Activated CD4-positive, alpha-beta T cell treated with anti-CD3 and anti-CD28 coated beads, Interleukin-2, amount 50 U/mL, for 1 hour (primary cell): ENCODE results near the gene DELE1.

Source experiments
- DNase-seq: peaks from one replicate; pipeline ENCODE4 v3.0.0-alpha.2; 2020

DELE1 gene

GRCh38 chr5:141928051-141928450 lies 4.4 kb downstream of the DELE1 start:
- DNase-seq = no peak

GRCh38 chr5:141929398-141930058 lies 5.9 kb downstream of the DELE1 start:
- DNase-seq = no peak

GRCh38 chr5:141931694-141932093 lies 8.0 kb downstream of the DELE1 start:
- DNase-seq = no peak

DNA sequence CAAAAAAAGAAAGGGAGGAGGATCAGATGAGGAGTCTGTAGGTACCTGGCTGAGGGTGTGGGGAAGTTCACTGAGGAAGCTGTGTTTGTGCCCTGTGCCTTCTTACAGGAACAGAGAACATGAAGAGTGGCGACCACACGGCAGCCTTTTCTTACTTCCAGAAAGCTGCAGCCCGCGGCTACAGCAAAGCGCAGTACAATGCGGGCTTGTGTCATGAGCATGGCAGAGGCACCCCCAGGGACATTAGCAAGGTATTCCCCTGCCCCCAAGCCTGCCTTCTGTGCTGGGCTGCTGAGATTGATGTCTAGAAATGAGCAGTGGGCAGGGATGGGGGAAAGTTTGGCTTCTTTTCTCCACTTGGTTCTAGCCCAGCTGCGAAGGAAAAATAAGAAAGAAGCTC lies 9.5 kb downstream of the DELE1 start:
- DNase-seq = no peak

DNA sequence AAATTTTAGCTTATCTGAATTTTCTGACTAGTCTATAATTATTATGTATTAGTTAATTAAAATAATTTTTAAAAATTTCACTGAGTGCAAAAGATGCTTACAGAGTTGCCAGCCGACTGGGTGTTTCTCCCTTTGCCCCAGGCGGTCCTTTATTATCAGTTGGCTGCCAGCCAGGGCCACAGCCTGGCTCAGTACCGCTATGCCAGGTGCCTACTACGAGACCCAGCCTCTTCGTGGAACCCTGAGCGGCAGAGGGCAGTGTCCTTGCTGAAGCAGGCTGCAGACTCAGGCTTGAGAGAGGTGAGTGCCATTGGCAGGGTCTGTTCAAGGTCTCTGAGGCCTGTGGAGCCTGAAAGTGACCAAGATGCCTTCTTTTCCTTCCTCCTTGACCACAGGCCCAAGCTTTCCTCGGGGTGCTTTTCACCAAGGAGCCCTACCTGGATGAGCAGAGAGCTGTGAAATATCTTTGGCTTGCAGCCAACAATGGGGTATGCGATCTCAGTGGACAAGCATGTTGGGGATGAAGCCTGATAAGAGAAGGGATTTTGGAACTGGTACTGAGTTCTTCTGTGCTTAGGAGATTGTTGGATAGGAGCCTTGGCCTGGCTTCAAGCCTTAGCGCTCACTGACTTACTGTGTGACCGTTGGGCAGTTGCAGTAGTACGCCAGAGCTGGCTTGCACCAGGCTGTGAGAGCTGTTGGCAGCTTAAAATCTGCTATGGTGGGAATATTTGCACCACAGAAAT lies 10.6 kb downstream of the DELE1 start:
- DNase-seq = no peak

DNA sequence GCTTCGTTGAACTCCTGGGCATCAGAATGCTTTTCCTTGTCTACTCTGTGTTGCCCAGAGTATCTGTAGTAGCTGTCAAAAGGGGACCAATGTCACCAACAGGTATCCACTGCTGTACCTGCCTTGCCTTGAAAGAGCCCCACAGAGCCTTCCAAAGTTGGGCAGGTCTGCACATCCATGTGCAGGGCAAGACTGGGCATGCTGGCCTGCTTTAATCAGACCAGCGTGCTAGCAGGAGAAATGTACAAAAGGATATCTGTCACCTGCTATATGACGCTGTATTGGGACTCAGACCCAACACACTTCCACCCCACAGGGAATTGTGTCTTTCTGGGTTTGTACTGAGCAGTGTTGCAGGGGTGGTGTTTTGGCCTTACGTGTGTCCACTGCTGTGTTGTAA lies 11.9 kb downstream of the DELE1 start:
- no peak for DNase-seq

DNA sequence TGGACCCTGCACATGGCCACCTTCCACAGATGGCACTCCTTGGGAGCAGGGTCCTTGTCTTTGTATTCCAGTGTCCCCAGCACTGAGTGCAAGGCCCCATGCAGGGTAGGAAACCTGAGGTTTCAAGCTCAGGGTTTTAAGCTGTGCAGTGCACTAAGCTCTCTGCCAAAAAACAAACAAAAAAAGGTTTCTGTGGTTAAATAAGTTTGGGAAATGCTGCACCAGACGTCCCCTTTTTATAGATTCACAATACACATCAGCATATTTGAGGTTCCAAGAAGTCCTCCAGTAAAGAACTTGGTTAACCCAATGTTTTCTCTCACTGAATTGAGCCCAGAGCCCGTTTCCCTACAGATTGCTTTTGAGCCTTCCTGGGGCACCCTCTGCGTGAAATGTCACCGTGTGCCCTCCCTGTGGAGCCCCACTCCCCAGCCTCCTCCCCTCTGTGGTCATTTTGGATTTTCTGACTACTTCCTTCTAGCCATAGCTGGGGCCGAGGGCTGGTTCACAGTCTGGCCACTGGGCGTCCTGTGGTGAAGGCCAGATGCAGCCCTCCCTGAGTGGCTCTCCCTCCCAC lies 17.1 kb downstream of the DELE1 start:
- no peak for DNase-seq

DNA sequence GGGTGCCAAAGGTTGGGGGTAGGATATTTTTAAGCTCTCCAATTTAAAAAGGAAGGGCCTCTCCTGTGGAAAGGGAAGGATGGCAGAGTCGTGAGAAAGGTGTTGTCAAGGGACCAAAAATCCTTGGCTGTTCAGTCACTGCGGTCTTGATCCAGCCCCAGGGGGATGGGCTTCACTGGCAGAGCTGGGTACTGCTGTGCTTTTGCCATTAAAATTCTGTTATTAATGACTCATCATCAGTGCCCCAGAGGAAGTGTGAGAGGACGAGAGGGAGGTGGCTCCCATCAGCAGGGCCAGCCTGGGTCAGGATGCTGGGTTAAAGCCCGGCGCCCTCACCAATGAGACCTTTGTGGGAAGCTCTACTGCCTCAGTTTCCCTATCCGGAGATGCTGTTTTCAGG lies 17.6 kb downstream of the DELE1 start:
- no peak for DNase-seq

- DNase-seq = no peak
These were observed 18.1 kb downstream of the DELE1 start for GRCh38 chr5:141941779-141942178.

GRCh38 chr5:141942185-141942857 lies 18.6 kb downstream of the DELE1 start:
- DNase-seq = no peak

GRCh38 chr5:141944076-141944475 lies 20.4 kb downstream of the DELE1 start:
- DNase-seq = no peak

GRCh38 chr5:141945511-141946051 lies 21.9 kb downstream of the DELE1 start:
- no peak for DNase-seq

- DNase-seq = no peak
These were observed 23.6 kb downstream of the DELE1 start for GRCh38 chr5:141947316-141947715.

DNA sequence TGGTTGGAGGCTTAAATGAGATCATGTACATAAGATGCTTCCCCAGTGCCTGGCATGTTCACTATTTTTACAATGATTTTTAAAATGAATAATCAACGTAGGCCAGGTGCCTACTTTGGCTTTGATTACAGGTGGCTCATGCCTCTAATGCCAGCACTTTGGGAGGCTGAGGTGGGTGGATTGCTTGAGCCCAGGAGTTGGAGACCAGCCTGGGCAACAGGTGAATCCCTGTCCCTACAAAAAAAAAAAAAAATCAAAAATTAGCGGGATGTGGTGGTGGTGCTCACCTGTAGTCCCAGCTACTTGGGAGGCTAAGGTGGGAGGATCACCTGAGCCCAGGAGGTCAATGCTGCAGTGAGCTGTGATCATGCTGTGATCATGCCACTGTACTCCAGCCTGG lies 25.1 kb downstream of the DELE1 start:
- no peak for DNase-seq

GRCh38 chr5:141949511-141949910 lies 25.8 kb downstream of the DELE1 start:
- no peak for DNase-seq

GRCh38 chr5:141950207-141951005 lies 26.7 kb downstream of the DELE1 start:
- no peak for DNase-seq

GRCh38 chr5:141951332-141951781 lies 27.7 kb downstream of the DELE1 start:
- peak; percentile 23 for DNase-seq

DNA sequence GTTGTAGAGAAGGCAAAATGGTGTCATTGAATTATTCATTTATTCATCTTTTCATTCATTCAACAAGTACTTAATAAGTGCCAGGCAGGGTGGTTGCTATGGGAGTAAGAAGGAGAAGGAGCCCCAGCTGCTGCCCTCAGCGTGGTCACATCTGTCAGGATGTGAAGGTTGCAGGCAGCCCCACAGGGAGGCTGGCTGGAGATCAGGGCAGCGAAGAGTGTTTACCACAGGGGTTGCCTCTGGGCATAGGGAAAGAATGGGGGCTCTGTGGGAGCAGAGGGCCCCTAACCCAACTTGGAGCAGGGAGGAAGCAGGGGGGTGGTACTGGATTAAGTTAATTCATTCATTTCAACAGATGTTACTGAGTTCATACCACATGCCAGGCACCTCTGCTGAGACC lies 28.3 kb downstream of the DELE1 start:
- DNase-seq = no peak

DNA sequence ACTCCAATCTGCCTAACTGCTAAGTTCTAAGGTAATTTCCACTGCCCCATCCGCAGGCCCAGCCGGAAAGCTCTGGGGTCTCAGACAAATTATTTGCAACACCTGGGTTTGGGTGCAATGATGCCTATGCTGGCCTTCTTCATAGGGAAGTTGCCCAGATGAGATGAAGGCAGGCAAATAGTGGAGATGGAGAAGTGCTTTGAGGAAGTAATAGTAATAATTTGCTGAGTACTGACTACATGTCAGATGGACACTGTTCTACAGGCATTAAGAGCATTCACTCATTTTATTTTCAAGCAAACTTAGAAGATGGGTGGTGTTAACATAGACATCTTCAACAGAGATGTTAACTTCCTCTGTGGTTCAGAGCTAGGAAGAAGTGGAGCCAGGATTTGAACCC lies 30.5 kb downstream of the DELE1 start:
- no peak for DNase-seq

- DNase-seq = no peak
These were observed 33.8 kb downstream of the DELE1 start for GRCh38 chr5:141957367-141957996.

GRCh38 chr5:141958113-141958512 lies 34.4 kb downstream of the DELE1 start, which contains the start of gene PCDH12:
Gene PCDH12, minus strand, starts transcription at chr5:141958202. Its CDS starts 351 bp downstream, at chr5:141957851.
- DNase-seq = no peak
